Sigmoid colon (tissue), 7 donors: Measurements from ENCODE around the gene DUSP19. TPM values are rescaled to one million over a fixed set of nuclear protein-coding genes. Genes with fewer than 3 reads are reported as not detected.

Experiments used
- DNase-seq: peaks from one replicate; pipeline ENCODE4 v3.0.0-alpha.2; 2019
- H3K27ac ChIP-seq, 4 donors: fragments of 200-600 bp; sonication (generic); one replicate each; pipeline ENCODE4 v1.5.1; 2016 to 2019; ENCODE audit warnings: mild to moderate bottlenecking in 1 of 4
- H3K27me3 ChIP-seq, 3 donors: fragments of 200-600 bp; sonication (generic); one replicate each; pipeline ENCODE4 v1.5.1; 2019; ENCODE audit warnings: mild to moderate bottlenecking in 1 of 3
- H3K36me3 ChIP-seq, 4 donors: fragments of 200-600 bp; sonication (generic); one replicate each; pipeline ENCODE4 v1.5.1; 2016 to 2019
- H3K4me1 ChIP-seq, 4 donors: fragments of 200-600 bp; sonication (generic); one replicate each; pipeline ENCODE4 v1.5.1; 2017 to 2019
- H3K4me3 ChIP-seq, 4 donors: fragments of 200-600 bp; sonication (generic); one replicate each; pipeline ENCODE4 v1.5.1; 2017 to 2019; ENCODE audit warnings: mild to moderate bottlenecking in 2 of 4, moderate library complexity in 1 of 4
- H3K9me3 ChIP-seq, 4 donors: fragments of 200-600 bp in 3 of 4; sonication (generic) in 3 of 4; one replicate each; pipeline versions ENCODE4 v1.5.1 to v1.6.1; 2013 to 2019
- CTCF ChIP-seq, 4 experiments: fragments of 450-650 bp in 3 of 4; fragments of 200-600 bp in 1 of 4; IDR thresholded peaks; one replicate each; pipeline ENCODE4 v1.5.1; 2016 to 2019; ENCODE audit warnings: antibody characterized with exemption in 4 of 4, mild to moderate bottlenecking in 3 of 4, moderate library complexity in 2 of 4
- EP300 ChIP-seq, 4 donors: sonication (generic); formaldehyde crosslinking; IDR thresholded peaks; one replicate each; pipeline ENCODE4 v1.6.1; 2017; ENCODE audit warnings: antibody characterized with exemption in 4 of 4
- POLR2A ChIP-seq, 2 donors: fragments of 450-650 bp; IDR thresholded peaks; one replicate each; pipeline ENCODE4 v1.6.1; 2016; ENCODE audit warnings: antibody characterized with exemption in 2 of 2, mild to moderate bottlenecking in 2 of 2, moderate library complexity in 2 of 2
- POLR2AphosphoS5 ChIP-seq, 4 donors: sonication (generic); formaldehyde crosslinking; IDR thresholded peaks; one replicate each; pipeline ENCODE4 v1.6.1; 2017; ENCODE audit warnings: antibody characterized with exemption in 4 of 4
- WGBS, 2 donors: extraction: QIAGEN DNeasy Blood & Tissue Kit; methylation state at CpG; one replicate each; pipeline ENCODE4 v1.1.7; 2013; 5-methylcytosine and 5-hydroxymethylcytosine counted together
- intact Hi-C: fragments of 100-400 bp; cut with DNase I; formaldehyde crosslinking; loops from one replicate; pipeline ENCODE4 v1.15.1; 2023
- polyA plus RNA-seq, 3 donors: library from polyadenylated mRNA; stranded (reverse); fragments of 200-250 nt; gene quantifications; one replicate each; pipeline ENCODE4 v1.2.3, GENCODE V29; 2013
- total RNA-seq, 4 donors: library from RNA; depleted of rRNA; stranded (reverse); fragments of >200 nt; gene quantifications; one replicate each; pipeline ENCODE4 v1.1.0, GENCODE V29; 2016
- donor health status: healthy with polysubstance abuse.
- donor health status: Bipolar disorder and iron deficiency.
- donor health status: healthy.

DUSP19 gene
- total and polyA plus RNA-seq, 7 donors = 0.69 to 7.2 (median 4.2) TPM

- intact Hi-C loops = no loop called here
These were observed 43.7 kb upstream of the DUSP19 start for GRCh38 chr2:183034806-183035205.

GRCh38 chr2:183035298-183035953 is 43.1 kb upstream of the DUSP19 start:
- no peaks in the 10 kb centered on the region for H3K27me3 ChIP-seq
- peak overlapping the region; percentile 96 to 99 (median 99) for H3K27ac ChIP-seq
- 50 to 54% methylated on average over 2 of the region's 2 CpGs for WGBS, 2 donors
- H3K4me3 ChIP-seq = peak overlapping the region in 2 of 4 donors; percentile 71 to 93
- H3K9me3 ChIP-seq = no peaks in the 10 kb centered on the region
- H3K36me3 ChIP-seq = no peaks in the 10 kb centered on the region
- peaks cover 0 to 74% (median 66%) of the 10 kb centered on the region in 4 donors for H3K4me1 ChIP-seq
- no peak for DNase-seq
- intact Hi-C loops = no loop called here
- no peak for TF ChIP-seq CTCF (IDR thresholded peaks at IDR 0.05)
- no peak for TF ChIP-seq POLR2AphosphoS5 (IDR thresholded peaks at IDR 0.05)
- no peak for TF ChIP-seq POLR2A (IDR thresholded peaks at IDR 0.05)
- TF ChIP-seq EP300 (IDR thresholded peaks at IDR 0.05) = no peak

More at GRCh38 chr2:183034806-183035205, 43.7 kb upstream of the DUSP19 start:
- Histone ChIP-seq H3K27me3 (no peaks in the 10 kb centered on the region), H3K4me3 (no peak overlapping the region), H3K4me1 (peaks cover 0 to 80% (median 72%) of the 10 kb centered on the region in 4 donors), H3K9me3 (no peaks in the 10 kb centered on the region), H3K36me3 (no peaks in the 10 kb centered on the region), H3K27ac (peak overlapping the region; percentile 25 to 99 (median 98))
- DNase-seq = no peak
- TF ChIP-seq POLR2AphosphoS5 (IDR thresholded peaks at IDR 0.05) (no peak), EP300 (IDR thresholded peaks at IDR 0.05) (no peak), POLR2A (IDR thresholded peaks at IDR 0.05) (no peak), CTCF (IDR thresholded peaks at IDR 0.05) (no peak)
- 93 to 94% methylated on average over 1 of the region's 1 CpG for WGBS, 2 donors

GRCh38 chr2:183035954-183036669 is 42.4 kb upstream of the DUSP19 start:
- Histone ChIP-seq H3K27ac (peak overlapping the region; percentile 96 to 99 (median 99)), H3K4me3 (peak overlapping the region; percentile 71 to 97 (median 88)), H3K4me1 (peaks cover 0 to 68% (median 60%) of the 10 kb centered on the region in 4 donors), H3K9me3 (no peaks in the 10 kb centered on the region), H3K36me3 (no peaks in the 10 kb centered on the region), H3K27me3 (no peaks in the 10 kb centered on the region)
- DNase-seq = no peak
- 10 to 16% methylated on average over 2 of the region's 2 CpGs for WGBS, 2 donors
- TF ChIP-seq POLR2AphosphoS5 (IDR thresholded peaks at IDR 0.05) = no peak
- intact Hi-C loops = no loop called here

- H3K36me3 ChIP-seq = no peaks in the 10 kb centered on the region
- peaks cover 0 to 58% (median 50%) of the 10 kb centered on the region in 4 donors for H3K4me1 ChIP-seq
- WGBS, 2 donors = 3 to 11% methylated on average over 4 of the region's 4 CpGs
- no peak for DNase-seq
- TF ChIP-seq EP300 (IDR thresholded peaks at IDR 0.05) (no peak), CTCF (IDR thresholded peaks at IDR 0.05) (no peak), POLR2AphosphoS5 (IDR thresholded peaks at IDR 0.05) (no peak), POLR2A (IDR thresholded peaks at IDR 0.05) (no peak)
- H3K4me3 ChIP-seq = peak overlapping the region; percentile 71 to 97 (median 88)
- H3K27me3 ChIP-seq = no peaks in the 10 kb centered on the region
- intact Hi-C loops = no loop called here
- no peaks in the 10 kb centered on the region for H3K9me3 ChIP-seq
- peak overlapping the region; percentile 96 to 99 (median 99) for H3K27ac ChIP-seq
These were observed 41.4 kb upstream of the DUSP19 start for GRCh38 chr2:183037074-183037552.
